IMR-90 (cell line): ENCODE results near the gene FAM131B. TPM values are rescaled to one million over a fixed set of nuclear protein-coding genes. Genes with fewer than 3 reads are reported as not detected.

ENCODE experiments used
- ATAC-seq: fragments of 200-7000 bp; cut with Tn5 transposase; 2 replicates; pipeline ENCODE4 v1.9.1; 2020; ENCODE audit warnings: low read depth, mild to moderate bottlenecking, moderate library complexity
- BruUV-seq: library from RNA; stranded (reverse); fragments of 400-500 nt; replicated peaks from 2 replicates; lab custom pipeline; 2021; lab: Mats Ljungman, UMichigan
- CTCF ChIA-PET: fragments of 300-600 bp; formaldehyde crosslinking; extraction: SDS; loops from one replicate; lab custom pipeline; 2021; ENCODE audit warnings: antibody characterized with exemption; lab: Yijun Ruan, JAX
- POLR2A ChIA-PET: fragments of 300-600 bp; sonication (Branson Sonifier 250); formaldehyde crosslinking; loops from one replicate; lab custom pipeline; 2022; ENCODE audit warnings: antibody characterized with exemption; ENCODE audit not compliant: unreplicated experiment; lab: Charles Lee
- DNase-seq: peaks from one replicate; pipeline ENCODE4 v3.0.0; 2013
- H2AFZ ChIP-seq: replicated peaks from 2 replicates; pipeline ENCODE3; 2013; ENCODE audit warnings: low read length, mild to moderate bottlenecking; ENCODE audit not compliant: poor library complexity
- H2AK5ac ChIP-seq: 2 replicates; pipeline ENCODE4 v1.6.1; 2013; ENCODE audit warnings: low read depth, low read length, inconsistent platforms
- H2AK9ac ChIP-seq: replicated peaks from 2 replicates; pipeline ENCODE3; 2013; ENCODE audit warnings: mild to moderate bottlenecking, low read depth, low read length, moderate library complexity; ENCODE audit not compliant: poor library complexity
- H2BK120ac ChIP-seq: 2 replicates; pipeline ENCODE4 v1.6.1; 2013; ENCODE audit warnings: low read depth, low read length, inconsistent platforms
- H2BK15ac ChIP-seq: 3 replicates; pipeline ENCODE4 v1.6.1; 2013; ENCODE audit warnings: low read depth, low read length, inconsistent platforms
- H2BK20ac ChIP-seq: 2 replicates; pipeline ENCODE4 v1.6.1; 2013; ENCODE audit warnings: low read depth, mild to moderate bottlenecking, inconsistent platforms, low read length, moderate library complexity
- H2BK5ac ChIP-seq: 2 replicates; pipeline ENCODE4 v1.6.1; 2013; ENCODE audit warnings: mild to moderate bottlenecking, low read depth, low read length, inconsistent platforms; ENCODE audit not compliant: poor library complexity, severe bottlenecking
- H3K14ac ChIP-seq: replicated peaks from 2 replicates; pipeline ENCODE4 v1.6.1; 2013; ENCODE audit warnings: low read depth, low read length, inconsistent platforms
- H3K18ac ChIP-seq: 2 replicates; pipeline ENCODE4 v1.6.1; 2013; ENCODE audit warnings: low read depth, low read length, control low read depth
- H3K23ac ChIP-seq: 2 replicates; pipeline ENCODE4 v1.6.1; 2013; ENCODE audit warnings: low read depth, low read length, inconsistent platforms
- H3K27ac ChIP-seq: 2 replicates; pipeline ENCODE4 v1.5.1; 2013; ENCODE audit warnings: mild to moderate bottlenecking, control low read depth, low read length; ENCODE audit not compliant: insufficient read depth
- H3K27me3 ChIP-seq: 2 replicates; pipeline ENCODE4 v1.6.1; 2013; ENCODE audit warnings: low read length; ENCODE audit not compliant: control insufficient read depth, insufficient read depth
- H3K36me3 ChIP-seq: 2 replicates; pipeline ENCODE4 v1.6.1; 2013; ENCODE audit warnings: low read length, mixed read lengths; ENCODE audit not compliant: control insufficient read depth, insufficient read depth
- H3K4ac ChIP-seq: 2 replicates; pipeline ENCODE4 v1.6.1; 2013; ENCODE audit warnings: low read depth, low read length, inconsistent platforms
- H3K4me1 ChIP-seq: 2 replicates; pipeline ENCODE4 v1.6.1; 2013; ENCODE audit warnings: low read length, mixed read lengths; ENCODE audit not compliant: control insufficient read depth, insufficient read depth
- H3K4me2 ChIP-seq: 2 replicates; pipeline ENCODE4 v1.6.1; 2013; ENCODE audit warnings: low read depth, mild to moderate bottlenecking, control low read depth, low read length, moderate library complexity
- H3K4me3 ChIP-seq: 2 replicates; pipeline ENCODE4 v1.5.1; 2013; ENCODE audit warnings: low read depth, mild to moderate bottlenecking, control low read depth, low read length, moderate library complexity; ENCODE audit not compliant: insufficient read depth
- H3K56ac ChIP-seq: 2 replicates; pipeline ENCODE4 v1.6.1; 2013; ENCODE audit warnings: low read length, inconsistent platforms; ENCODE audit not compliant: insufficient read depth; ENCODE audit errors: extremely low read depth
- H3K79me1 ChIP-seq, 2 experiments: 2 replicates each; pipeline ENCODE4 v1.6.1; 2013; ENCODE audit warnings: low read length in 2 of 2, inconsistent platforms in 1 of 2, low read depth in 1 of 2
- H3K9ac ChIP-seq: 2 replicates; pipeline ENCODE4 v1.6.1; 2013; ENCODE audit warnings: low read depth, low read length, control low read depth
- H3K9me1 ChIP-seq: 2 replicates; pipeline ENCODE4 v1.6.1; 2013; ENCODE audit warnings: low read length, inconsistent platforms; ENCODE audit not compliant: insufficient read depth
- H3K9me3 ChIP-seq: 2 replicates; pipeline ENCODE4 v1.6.1; 2013; ENCODE audit warnings: low read length; ENCODE audit not compliant: control insufficient read depth, insufficient read depth
- H4K20me1 ChIP-seq: 2 replicates; pipeline ENCODE4 v1.6.1; 2013; ENCODE audit warnings: low read length, inconsistent platforms; ENCODE audit not compliant: insufficient read depth
- H4K5ac ChIP-seq: 2 replicates; pipeline ENCODE4 v1.6.1; 2013; ENCODE audit warnings: mild to moderate bottlenecking, low read depth, low read length, control low read depth
- H4K8ac ChIP-seq, 2 experiments: 2 replicates each; pipeline ENCODE4 v1.6.1; 2013; ENCODE audit warnings: low read depth in 2 of 2, low read length in 2 of 2, control low read depth in 1 of 2, inconsistent platforms in 1 of 2
- H4K91ac ChIP-seq: 2 replicates; pipeline ENCODE4 v1.6.1; 2013; ENCODE audit warnings: low read depth, low read length, inconsistent platforms; ENCODE audit not compliant: insufficient read depth
- BHLHE40 ChIP-seq: fragments of 150-350 bp; IDR thresholded peaks from 2 replicates; pipeline ENCODE4 v1.6.1; 2016; ENCODE audit warnings: mild to moderate bottlenecking, low read depth, low read length
- CEBPB ChIP-seq: IDR thresholded peaks from 2 replicates; pipeline ENCODE4 v1.6.1; 2012; ENCODE audit warnings: low read depth, low read length, improper control_type of control experiment
- CHD1 ChIP-seq: IDR thresholded peaks from 2 replicates; pipeline ENCODE4 v1.6.1; 2012; ENCODE audit warnings: low read depth, low read length, improper control_type of control experiment
- CTCF ChIP-seq: conservative IDR thresholded peaks from 2 replicates; pipeline ENCODE4 v1.5.1; 2012; ENCODE audit warnings: mild to moderate bottlenecking, low read depth, low read length, improper control_type of control experiment
- ELK1 ChIP-seq: fragments of 150-350 bp; IDR thresholded peaks from 2 replicates; pipeline ENCODE4 v1.6.1; 2016; ENCODE audit warnings: low read depth, mild to moderate bottlenecking, low read length, moderate library complexity, borderline replicate concordance
- FOS ChIP-seq: fragments of 150-350 bp; IDR thresholded peaks from 2 replicates; pipeline ENCODE4 v1.6.1; 2016; ENCODE audit warnings: low read depth, low read length
- MAFK ChIP-seq: IDR thresholded peaks from 2 replicates; pipeline ENCODE4 v1.6.1; 2012; ENCODE audit warnings: low read depth, low read length, improper control_type of control experiment
- MAZ ChIP-seq: IDR thresholded peaks from 2 replicates; pipeline ENCODE4 v1.6.1; 2012; ENCODE audit warnings: low read depth, mild to moderate bottlenecking, low read length, improper control_type of control experiment, moderate library complexity, borderline replicate concordance
- NFE2L2 ChIP-seq: fragments of 150-350 bp; IDR thresholded peaks from 2 replicates; pipeline ENCODE4 v1.6.1; 2016; ENCODE audit warnings: low read depth, mild to moderate bottlenecking, low read length
- POLR2A ChIP-seq: IDR thresholded peaks from 2 replicates; pipeline ENCODE4 v1.6.1; 2012; ENCODE audit warnings: mild to moderate bottlenecking, low read depth, low read length
- RAD21 ChIP-seq: IDR thresholded peaks from 2 replicates; pipeline ENCODE4 v1.6.1; 2012; ENCODE audit warnings: low read length, improper control_type of control experiment
- RCOR1 ChIP-seq: IDR thresholded peaks from 2 replicates; pipeline ENCODE4 v1.6.1; 2012; ENCODE audit warnings: mild to moderate bottlenecking, low read length, improper control_type of control experiment; ENCODE audit not compliant: insufficient replicate concordance
- RFX5 ChIP-seq: IDR thresholded peaks from 2 replicates; pipeline ENCODE4 v1.8.0; 2012; ENCODE audit warnings: low read depth, mild to moderate bottlenecking, low read length, moderate library complexity
- SMC3 ChIP-seq: fragments of 150-350 bp; IDR thresholded peaks from 2 replicates; pipeline ENCODE4 v1.6.1; 2016; ENCODE audit warnings: low read depth, mild to moderate bottlenecking, antibody characterized with exemption, low read length, moderate library complexity
- USF2 ChIP-seq: fragments of 150-350 bp; IDR thresholded peaks from 2 replicates; pipeline ENCODE4 v1.6.1; 2017; ENCODE audit warnings: mild to moderate bottlenecking, antibody characterized with exemption, low read length, low read depth
- WGBS, 2 experiments: methylation state at CpG; one replicate each; pipeline versions ENCODE4 v1.1.5 to v1.1.7; 2013; ENCODE audit warnings: missing lambda C conversion rate in 2 of 2; ENCODE audit not compliant: insufficient read length in 1 of 2; ENCODE audit errors: extremely low coverage in 2 of 2; 5-methylcytosine and 5-hydroxymethylcytosine counted together
- dilution Hi-C: fragments of 300-500 bp; cut with HindIII; formaldehyde crosslinking; loops from one replicate; pipeline ENCODE4 v1.14.3; 2018; ENCODE audit warnings: low sequenced_read_pairs; ENCODE audit not compliant: unreplicated experiment
- in situ Hi-C: fragments of 300-500 bp; cut with MboI; formaldehyde crosslinking; loops from 3 replicates; pipeline ENCODE4 v1.14.3; 2019; ENCODE audit warnings: low sequenced_read_pairs, inconsistent platforms, mixed read lengths
- intact Hi-C: fragments of 100-400 bp; cut with micrococcal nuclease; formaldehyde crosslinking; loops from 2 replicates; pipeline ENCODE4 v1.10.0; 2022
- polyA plus RNA-seq, 3 experiments: library from polyadenylated mRNA; depleted of rRNA; stranded (reverse); fragments of >200 nt; gene quantifications; 2 replicates each; pipeline ENCODE4 v1.2.3, GENCODE V29; 2012; ENCODE audit warnings: low replicate concordance in 1 of 3
- total RNA-seq: library from RNA; depleted of rRNA; stranded (reverse); fragments of >200 nt; gene quantifications from 2 replicates; pipeline ENCODE4 v1.2.3, GENCODE V29; 2012

Gene FAM131B
- total and polyA plus RNA-seq, 2 of the 4 experiments (the other 2 are of a cell fraction) = 3.4 to 4.3 TPM

- Histone ChIP-seq H3K56ac (no peak overlapping the region), H2AFZ (no peak overlapping the region), H2BK120ac (no peak overlapping the region), H4K8ac (no peak overlapping the region), H3K4me3 (no peak overlapping the region), H3K4me2 (no peak overlapping the region), H4K20me1 (no peaks in the 10 kb centered on the region), H2AK5ac (no peak overlapping the region), H2BK20ac (no peak overlapping the region), H2BK15ac (no peak overlapping the region), H3K18ac (no peak overlapping the region), H3K4ac (no peak overlapping the region), H3K9me1 (peaks cover 14% of the 10 kb centered on the region; the same call in 1 of the 2 replicates), H4K5ac (no peak overlapping the region), H2AK9ac (no peak overlapping the region), H3K36me3 (no peaks in the 10 kb centered on the region), H3K9me3 (no peaks in the 10 kb centered on the region), H3K9ac (no peak overlapping the region), H3K14ac (no peak overlapping the region), H3K23ac (no peak overlapping the region), H4K91ac (no peak overlapping the region), H3K27me3 (no peaks in the 10 kb centered on the region), H3K4me1 (peaks cover 13% of the 10 kb centered on the region), H3K27ac (no peak overlapping the region), H2BK5ac (no peak overlapping the region), H3K79me1 (peaks cover 5 to 27% of the 10 kb centered on the region in 2 experiments; a peak in 3 of 4 replicates)
- dilution Hi-C loops (no loop called here), intact Hi-C loops (no loop called here), in situ Hi-C loops (no loop called here)
- no peak for DNase-seq
- BruUV-seq = no TSS peak
- ATAC-seq = no peak
- CTCF ChIA-PET = interaction anchor here (1.1 kb wide), 1 partner anchor 9 kb away, joined by 3 read pairs; no protein-coding TSS in a partner anchor
- TF ChIP-seq SMC3 = no peak
- TF ChIP-seq CTCF = no peak
- no peak for TF ChIP-seq RCOR1
- no peak for TF ChIP-seq BHLHE40
- no peak for TF ChIP-seq NFE2L2
- TF ChIP-seq CEBPB = no peak
- no peak for TF ChIP-seq ELK1
- TF ChIP-seq FOS = no peak
- no peak for TF ChIP-seq USF2
- no peak for TF ChIP-seq RFX5
- no peak for TF ChIP-seq RAD21
- TF ChIP-seq POLR2A = no peak
- no peak for TF ChIP-seq MAFK
- no peak for TF ChIP-seq MAZ
- no peak for TF ChIP-seq CHD1
- POLR2A ChIA-PET = no interaction called here
- WGBS, 2 experiments = 71% methylated on average over 4 of the region's 5 CpGs; no CpG with 5 or more reads in 1 of the 2 experiments
Observed at GRCh38 chr7:143374561-143374960, 12.0 kb upstream of the FAM131B start.
